ENCODE data around the gene TYMP. TPM values are rescaled to one million over a fixed set of nuclear protein-coding genes. Genes with fewer than 3 reads are reported as not detected.

Gene TYMP
- polyA plus RNA-seq, 1 of the 3 experiments (the other 2 are of a cell fraction): 1.7 TPM

DNA sequence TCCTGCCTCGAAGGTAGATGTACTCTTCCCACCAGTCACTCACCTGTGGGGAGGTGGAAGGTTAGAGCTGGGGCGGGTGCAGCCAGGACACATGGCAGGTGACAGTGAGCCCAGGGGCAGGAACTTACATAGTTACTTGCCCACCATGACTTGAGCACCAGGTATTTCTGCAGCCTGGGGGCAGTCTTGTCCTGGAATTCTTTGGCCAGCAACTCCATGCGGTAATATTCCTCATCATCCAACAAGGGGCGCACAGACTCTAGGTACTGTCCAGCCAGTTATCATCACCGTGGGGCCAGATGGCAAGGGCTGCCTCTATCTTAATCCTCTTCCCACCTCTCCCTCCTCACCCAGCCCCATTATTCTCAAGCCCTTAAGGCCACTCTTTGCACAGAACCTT lies 46.3 kb upstream of the TYMP start:
- no peak overlapping the region; a peak in 1 of 4 replicates for H3K4me3 ChIP-seq (ENCODE audit: low read depth in 2 of 2, low read length in 1 of 2)
- no peak for TF ChIP-seq SIN3A (IDR thresholded peaks at IDR 0.05; ENCODE audit: borderline replicate concordance, low read depth, low read length)
- TF ChIP-seq USF2 (IDR thresholded peaks at IDR 0.05; ENCODE audit: borderline replicate concordance, low read depth, low read length): no peak
- TF ChIP-seq TAF1 (IDR thresholded peaks at IDR 0.05; ENCODE audit: borderline replicate concordance, low read depth, low read length): no peak
- TF ChIP-seq EP300 (IDR thresholded peaks at IDR 0.05; ENCODE audit: borderline replicate concordance in 1 of 2, low read depth in 1 of 2, low read length in 1 of 2): no peak
- peak; percentile 39; the same call in 1 of the 2 replicates for TF ChIP-seq SMC3 (IDR thresholded peaks at IDR 0.05; ENCODE audit: low read depth, low read length)
- peak; percentile 63 for TF ChIP-seq RAD21 (IDR thresholded peaks at IDR 0.05; ENCODE audit: low read length)
- no peak for TF ChIP-seq MAX (IDR thresholded peaks at IDR 0.05; ENCODE audit: low read depth)
- TF ChIP-seq CTCF (IDR thresholded peaks at IDR 0.05): peak; percentile 42
- no peak for TF ChIP-seq CHD2 (IDR thresholded peaks at IDR 0.05; ENCODE audit: low read length, partially characterized antibody)
- H3K9me3 ChIP-seq: no peaks in the 10 kb centered on the region
- H3K4me1 ChIP-seq (ENCODE audit: control insufficient read depth in 1 of 2, insufficient read depth in 2 of 2, low read depth in 1 of 2, low read length in 1 of 2): peaks cover 0 to under 1% of the 10 kb centered on the region in 2 experiments; a peak in 1 of 4 replicates
- H3K9me2 ChIP-seq: no peaks in the 10 kb centered on the region
- H3F3A ChIP-seq (replicated peaks; ENCODE audit: insufficient read depth): no peaks in the 10 kb centered on the region
- POLR2A ChIA-PET: interaction anchor here (1.2 kb wide), 1 partner anchor 12 kb away, joined by 7 read pairs; no protein-coding TSS in a partner anchor
- WGBS (ENCODE audit: low lambda C conversion rate): 90% methylated on average over 2 of the region's 5 CpGs
- CTCF ChIA-PET: interaction anchor here (1.0 to 9.0 kb wide), 6 partner anchors 11 to 51 kb away, joined by 3 to 73 read pairs (median 4); partner anchors contain the start of genes SCO2 and SYCE3
- no peak overlapping the region for H3K4me2 ChIP-seq
- no peaks in the 10 kb centered on the region for H3K27me3 ChIP-seq (ENCODE audit: insufficient read depth)
- H3K9ac ChIP-seq: no peak overlapping the region
- no peaks in the 10 kb centered on the region for H4K20me1 ChIP-seq (ENCODE audit: insufficient read depth)
- no peak overlapping the region for H2AFZ ChIP-seq (ENCODE audit: low read depth)
- H3K36me3 ChIP-seq (replicated peaks in 1 of 2; ENCODE audit: control insufficient read depth in 1 of 2, insufficient read depth in 2 of 2, low read length in 1 of 2): peaks cover 0 to 66% of the 10 kb centered on the region in 2 experiments
- no peak overlapping the region for H3K27ac ChIP-seq (ENCODE audit: low read depth in 2 of 2, low read length in 1 of 2)
- peaks cover 3% of the 10 kb centered on the region; the same call in 1 of the 2 replicates for H3K79me2 ChIP-seq (ENCODE audit: insufficient read depth)
- peak; percentile 64 for DNase-seq

DNA sequence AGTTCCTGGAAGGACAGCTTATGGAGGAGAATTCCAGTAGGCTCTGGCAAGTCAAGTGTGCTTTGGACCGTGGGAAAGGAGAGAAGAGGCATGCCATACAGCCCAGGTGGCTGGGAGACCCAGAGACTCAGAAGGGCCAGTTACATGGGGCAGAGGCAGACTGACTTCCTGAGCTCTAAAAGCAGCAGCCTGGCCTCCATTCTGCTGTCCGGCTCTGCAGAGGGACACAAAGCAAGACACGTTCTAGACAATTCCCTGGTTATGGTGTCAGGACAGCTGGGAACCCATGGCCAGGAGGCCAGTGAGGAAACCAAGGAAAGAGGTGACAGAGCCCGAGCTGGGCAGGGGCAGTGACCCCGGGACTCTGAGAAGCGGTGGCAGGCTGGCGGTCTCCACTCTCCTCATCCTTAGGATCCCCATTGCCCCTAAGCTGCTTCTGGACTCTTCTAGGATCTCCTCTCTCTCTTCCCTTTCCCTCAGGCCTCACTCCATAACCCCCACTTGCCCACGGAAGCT lies 45.7 kb upstream of the TYMP start:
- peaks cover 0 to 71% of the 10 kb centered on the region in 2 experiments for H3K36me3 ChIP-seq (replicated peaks in 1 of 2; ENCODE audit: control insufficient read depth in 1 of 2, insufficient read depth in 2 of 2, low read length in 1 of 2)
- POLR2A ChIA-PET: interaction anchor here (1.2 kb wide), 1 partner anchor 11 kb away, joined by 7 read pairs; no protein-coding TSS in a partner anchor
- CTCF ChIA-PET: interaction anchor here (1.1 to 9.0 kb wide), 4 partner anchors 11 to 50 kb away, joined by 3 to 73 read pairs (median 10); partner anchors contain the start of genes SCO2 and SYCE3
- TF ChIP-seq SMC3 (IDR thresholded peaks at IDR 0.05; ENCODE audit: low read depth, low read length) (no peak), ZBTB33 (IDR thresholded peaks at IDR 0.05; ENCODE audit: borderline replicate concordance, low read depth) (no peak), RCOR1 (IDR thresholded peaks at IDR 0.05; ENCODE audit: low read length) (no peak), EP300 (IDR thresholded peaks at IDR 0.05; ENCODE audit: borderline replicate concordance in 1 of 2, low read depth in 1 of 2, low read length in 1 of 2) (no peak), TCF12 (IDR thresholded peaks at IDR 0.05) (no peak), RFX5 (IDR thresholded peaks at IDR 0.05; ENCODE audit: low read length) (no peak), FOSL2 (IDR thresholded peaks at IDR 0.05; ENCODE audit: borderline replicate concordance, low read depth) (no peak), POLR2AphosphoS5 (IDR thresholded peaks at IDR 0.05; ENCODE audit: low read depth, low read length) (no peak), EZH2phosphoT487 (IDR thresholded peaks at IDR 0.05; ENCODE audit: borderline replicate concordance, low read depth) (no peak)
- TF ChIP-seq, protein P1, sequence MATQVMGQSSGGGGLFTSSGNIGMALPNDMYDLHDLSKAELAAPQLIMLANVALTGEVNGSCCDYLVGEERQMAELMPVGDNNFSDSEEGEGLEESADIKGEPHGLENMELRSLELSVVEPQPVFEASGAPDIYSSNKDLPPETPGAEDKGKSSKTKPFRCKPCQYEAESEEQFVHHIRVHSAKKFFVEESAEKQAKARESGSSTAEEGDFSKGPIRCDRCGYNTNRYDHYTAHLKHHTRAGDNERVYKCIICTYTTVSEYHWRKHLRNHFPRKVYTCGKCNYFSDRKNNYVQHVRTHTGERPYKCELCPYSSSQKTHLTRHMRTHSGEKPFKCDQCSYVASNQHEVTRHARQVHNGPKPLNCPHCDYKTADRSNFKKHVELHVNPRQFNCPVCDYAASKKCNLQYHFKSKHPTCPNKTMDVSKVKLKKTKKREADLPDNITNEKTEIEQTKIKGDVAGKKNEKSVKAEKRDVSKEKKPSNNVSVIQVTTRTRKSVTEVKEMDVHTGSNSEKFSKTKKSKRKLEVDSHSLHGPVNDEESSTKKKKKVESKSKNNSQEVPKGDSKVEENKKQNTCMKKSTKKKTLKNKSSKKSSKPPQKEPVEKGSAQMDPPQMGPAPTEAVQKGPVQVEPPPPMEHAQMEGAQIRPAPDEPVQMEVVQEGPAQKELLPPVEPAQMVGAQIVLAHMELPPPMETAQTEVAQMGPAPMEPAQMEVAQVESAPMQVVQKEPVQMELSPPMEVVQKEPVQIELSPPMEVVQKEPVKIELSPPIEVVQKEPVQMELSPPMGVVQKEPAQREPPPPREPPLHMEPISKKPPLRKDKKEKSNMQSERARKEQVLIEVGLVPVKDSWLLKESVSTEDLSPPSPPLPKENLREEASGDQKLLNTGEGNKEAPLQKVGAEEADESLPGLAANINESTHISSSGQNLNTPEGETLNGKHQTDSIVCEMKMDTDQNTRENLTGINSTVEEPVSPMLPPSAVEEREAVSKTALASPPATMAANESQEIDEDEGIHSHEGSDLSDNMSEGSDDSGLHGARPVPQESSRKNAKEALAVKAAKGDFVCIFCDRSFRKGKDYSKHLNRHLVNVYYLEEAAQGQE (IDR thresholded peaks at IDR 0.05; ENCODE audit: low read depth, low read length): no peak

More for the DNA sequence above, 45.7 kb upstream of the TYMP start:
- Histone ChIP-seq H3K27me3 (ENCODE audit: insufficient read depth) (no peaks in the 10 kb centered on the region), H3K4me2 (no peak overlapping the region), H3K27ac (ENCODE audit: low read depth in 2 of 2, low read length in 1 of 2) (no peak overlapping the region), H2AFZ (ENCODE audit: low read depth) (no peak overlapping the region), H3F3A (replicated peaks; ENCODE audit: insufficient read depth) (no peaks in the 10 kb centered on the region), H3K79me2 (ENCODE audit: insufficient read depth) (no peaks in the 10 kb centered on the region), H3K4me3 (ENCODE audit: low read depth in 2 of 2, low read length in 1 of 2) (no peak overlapping the region), H3K9me2 (no peaks in the 10 kb centered on the region), H4K20me1 (ENCODE audit: insufficient read depth) (no peaks in the 10 kb centered on the region), H3K9me3 (no peaks in the 10 kb centered on the region), H3K9ac (no peak overlapping the region), H3K4me1 (ENCODE audit: control insufficient read depth in 1 of 2, insufficient read depth in 2 of 2, low read depth in 1 of 2, low read length in 1 of 2) (no peaks in the 10 kb centered on the region)
- DNase-seq: no peak
- WGBS (ENCODE audit: low lambda C conversion rate): 93% methylated on average over 8 of the region's 8 CpGs

All from SK-N-SH (cell line).